ENCODE measurements around the gene SCAND1. TPM values are rescaled to one million over a fixed set of nuclear protein-coding genes. Genes with fewer than 3 reads are reported as not detected.
"Not testable (repeated sequence)": the region's sequence is repeated elsewhere in the genome, so short reads cannot be mapped to it uniquely, and the experiment has no call there.

SCAND1 gene
- total RNA-seq, 1 donor from 2014 or later, result 80.2 TPM

- no peak overlapping the region for H3K4me3 Mint-ChIP-seq (ENCODE audit: unreplicated experiment)
- no peaks in the 10 kb centered on the region for H3K27me3 Mint-ChIP-seq (ENCODE audit: unreplicated experiment)
Measured at GRCh38 chr20:35956616-35957015, 2.3 kb upstream of the SCAND1 start.

GRCh38 chr20:35954907-35955251 is 577 bp upstream of the SCAND1 start:
- Mint-ChIP-seq H3K36me3 (ENCODE audit: unreplicated experiment) (peaks cover 5% of the 10 kb centered on the region), H3K4me1 (ENCODE audit: unreplicated experiment) (peaks cover 17% of the 10 kb centered on the region), H3K27ac (ENCODE audit: unreplicated experiment) (peak overlapping the region; percentile 100), H3K9me3 (ENCODE audit: unreplicated experiment) (no peaks in the 10 kb centered on the region), H3K27me3 (ENCODE audit: unreplicated experiment) (no peaks in the 10 kb centered on the region), H3K4me3 (ENCODE audit: unreplicated experiment) (peak overlapping the region; percentile 99)
- TF ChIP-seq, protein P1, sequence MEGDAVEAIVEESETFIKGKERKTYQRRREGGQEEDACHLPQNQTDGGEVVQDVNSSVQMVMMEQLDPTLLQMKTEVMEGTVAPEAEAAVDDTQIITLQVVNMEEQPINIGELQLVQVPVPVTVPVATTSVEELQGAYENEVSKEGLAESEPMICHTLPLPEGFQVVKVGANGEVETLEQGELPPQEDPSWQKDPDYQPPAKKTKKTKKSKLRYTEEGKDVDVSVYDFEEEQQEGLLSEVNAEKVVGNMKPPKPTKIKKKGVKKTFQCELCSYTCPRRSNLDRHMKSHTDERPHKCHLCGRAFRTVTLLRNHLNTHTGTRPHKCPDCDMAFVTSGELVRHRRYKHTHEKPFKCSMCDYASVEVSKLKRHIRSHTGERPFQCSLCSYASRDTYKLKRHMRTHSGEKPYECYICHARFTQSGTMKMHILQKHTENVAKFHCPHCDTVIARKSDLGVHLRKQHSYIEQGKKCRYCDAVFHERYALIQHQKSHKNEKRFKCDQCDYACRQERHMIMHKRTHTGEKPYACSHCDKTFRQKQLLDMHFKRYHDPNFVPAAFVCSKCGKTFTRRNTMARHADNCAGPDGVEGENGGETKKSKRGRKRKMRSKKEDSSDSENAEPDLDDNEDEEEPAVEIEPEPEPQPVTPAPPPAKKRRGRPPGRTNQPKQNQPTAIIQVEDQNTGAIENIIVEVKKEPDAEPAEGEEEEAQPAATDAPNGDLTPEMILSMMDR (IDR thresholded peaks at IDR 0.05), result no peak
- no peak for DNase-seq (ENCODE audit: extremely low spot score, unreplicated experiment)

More at GRCh38 chr20:35956616-35957015, 2.3 kb upstream of the SCAND1 start:
- no peak for DNase-seq (ENCODE audit: extremely low spot score, unreplicated experiment)
- Mint-ChIP-seq H3K4me1 (ENCODE audit: unreplicated experiment) (peaks cover 17% of the 10 kb centered on the region), H3K36me3 (ENCODE audit: unreplicated experiment) (peaks cover 5% of the 10 kb centered on the region), H3K27ac (ENCODE audit: unreplicated experiment) (no peak overlapping the region), H3K9me3 (ENCODE audit: unreplicated experiment) (no peaks in the 10 kb centered on the region)
- TF ChIP-seq, protein P1 (IDR thresholded peaks at IDR 0.05), result no peak

GRCh38 chr20:35953387-35954199 is 709 bp downstream of the SCAND1 start:
- Mint-ChIP-seq H3K36me3 (ENCODE audit: unreplicated experiment) (peaks cover 3% of the 10 kb centered on the region), H3K9me3 (ENCODE audit: unreplicated experiment) (no peaks in the 10 kb centered on the region)
- DNase-seq (ENCODE audit: extremely low spot score, unreplicated experiment), result peak; percentile 88

GRCh38 chr20:35952480-35953386 is 1.6 kb downstream of the SCAND1 start:
- Mint-ChIP-seq H3K4me3 (ENCODE audit: unreplicated experiment) (peak overlapping the region; percentile 99), H3K9me3 (ENCODE audit: unreplicated experiment) (no peaks in the 10 kb centered on the region), H3K4me1 (ENCODE audit: unreplicated experiment) (peaks cover 17% of the 10 kb centered on the region), H3K36me3 (ENCODE audit: unreplicated experiment) (peaks cover 6% of the 10 kb centered on the region), H3K27ac (ENCODE audit: unreplicated experiment) (peak overlapping the region; percentile 100), H3K27me3 (ENCODE audit: unreplicated experiment) (no peaks in the 10 kb centered on the region)
- DNase-seq (ENCODE audit: extremely low spot score, unreplicated experiment), result no peak
- TF ChIP-seq, protein P1 (IDR thresholded peaks at IDR 0.05), result no peak

More at GRCh38 chr20:35953387-35954199, 709 bp downstream of the SCAND1 start:
- Mint-ChIP-seq H3K4me3 (ENCODE audit: unreplicated experiment) (peak overlapping the region; percentile 99), H3K27ac (ENCODE audit: unreplicated experiment) (peak overlapping the region; percentile 100), H3K4me1 (ENCODE audit: unreplicated experiment) (peaks cover 17% of the 10 kb centered on the region), H3K27me3 (ENCODE audit: unreplicated experiment) (no peaks in the 10 kb centered on the region)
- TF ChIP-seq, protein P1 (IDR thresholded peaks at IDR 0.05), result no peak

DNA sequence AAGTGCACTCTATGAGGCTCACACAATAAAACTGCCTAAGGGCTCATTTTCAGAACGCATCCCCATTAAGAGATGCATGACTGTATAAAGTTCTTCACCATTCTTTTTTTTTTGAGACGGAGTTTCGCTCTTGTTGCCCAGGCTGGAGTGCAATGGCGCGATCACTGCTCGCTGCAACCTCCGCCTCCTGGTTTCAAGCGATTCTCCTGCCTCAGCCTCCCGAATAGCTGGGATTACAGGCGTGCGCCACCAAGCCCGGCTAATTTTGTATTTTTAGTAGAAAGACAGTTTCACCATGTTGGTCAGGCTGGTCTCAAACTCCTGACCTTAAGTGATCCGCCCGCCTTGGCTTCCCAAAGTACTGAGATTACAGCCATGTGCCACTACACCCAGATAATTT is 2.2 kb downstream of the SCAND1 start:
- not testable (repeated sequence) for H3K9me3 Mint-ChIP-seq (ENCODE audit: unreplicated experiment); DNase-seq (ENCODE audit: extremely low spot score, unreplicated experiment); H3K27me3 Mint-ChIP-seq (ENCODE audit: unreplicated experiment); H3K4me3 Mint-ChIP-seq (ENCODE audit: unreplicated experiment)
- Mint-ChIP-seq H3K4me1 (ENCODE audit: unreplicated experiment) (peaks cover 17% of the 10 kb centered on the region), H3K36me3 (ENCODE audit: unreplicated experiment) (peaks cover 11% of the 10 kb centered on the region), H3K27ac (ENCODE audit: unreplicated experiment) (peak overlapping the region; percentile 70)
